Measurements from ENCODE around the gene XRCC4. TPM values are rescaled to one million over a fixed set of nuclear protein-coding genes. Genes with fewer than 3 reads are reported as not detected.
"Not testable (repeated sequence)": the region's sequence is repeated elsewhere in the genome, so short reads cannot be mapped to it uniquely, and the experiment has no call there.

The XRCC4 gene
- total RNA-seq, 2 donors from 2014 or later = 10.6 to 17.3 TPM

- H3K9me3 Mint-ChIP-seq = peaks cover 28% of the 10 kb centered on the region
These were observed 275.9 kb downstream of the XRCC4 start for GRCh38 chr5:83353231-83353630.

GRCh38 chr5:83353774-83354173 is 276.4 kb downstream of the XRCC4 start:
- no peak overlapping the region for H3K4me3 ChIP-seq (ENCODE audit: low read length)

More at GRCh38 chr5:83353231-83353630, 275.9 kb downstream of the XRCC4 start:
- peaks cover 28% of the 10 kb centered on the region for H3K9me3 ChIP-seq (ENCODE audit: control insufficient read depth, low read length)
- no peak for TF ChIP-seq CTCF (conservative IDR thresholded peaks at IDR 0.05)
- H3K27ac Mint-ChIP-seq = no peak overlapping the region
- no peaks in the 10 kb centered on the region for H3K36me3 ChIP-seq (ENCODE audit: control insufficient read depth, insufficient read depth, low read length)
- H3K27ac ChIP-seq (ENCODE audit: low read depth, low read length) = no peak overlapping the region
- H3K4me3 ChIP-seq (ENCODE audit: low read length) = no peak overlapping the region
- no peaks in the 10 kb centered on the region for H3K27me3 Mint-ChIP-seq (ENCODE audit: insufficient read depth)
- WGBS, 2 experiments (ENCODE audit: insufficient coverage in 1 of 2, insufficient read length in 1 of 2) = 100% methylated on average over 2 to 3 of the region's 3 CpGs
- H3K36me3 Mint-ChIP-seq (ENCODE audit: low read depth) = peaks cover 19% of the 10 kb centered on the region
- no peak overlapping the region for H3K4me3 Mint-ChIP-seq
- peaks cover 12% of the 10 kb centered on the region for H3K4me1 ChIP-seq (ENCODE audit: control insufficient read depth, insufficient read depth, low read length)
- DNase-seq = no peak
- no peaks in the 10 kb centered on the region for H3K27me3 ChIP-seq (ENCODE audit: control insufficient read depth, insufficient read depth, low read length, poor library complexity, severe bottlenecking)
- H3K4me1 Mint-ChIP-seq = peaks cover 24% of the 10 kb centered on the region
- H3K9ac ChIP-seq (ENCODE audit: extremely low read depth, low read length, poor library complexity, severe bottlenecking) = no peak overlapping the region

GRCh38 chr5:83354958-83355357 is 277.6 kb downstream of the XRCC4 start:
- H3K27me3 ChIP-seq (ENCODE audit: control insufficient read depth, insufficient read depth, low read length, poor library complexity, severe bottlenecking) = no peaks in the 10 kb centered on the region
- peaks cover 24% of the 10 kb centered on the region for H3K4me1 Mint-ChIP-seq
- H3K36me3 ChIP-seq (ENCODE audit: control insufficient read depth, insufficient read depth, low read length) = no peaks in the 10 kb centered on the region
- no peak overlapping the region for H3K27ac ChIP-seq (ENCODE audit: low read depth, low read length)
- no peak overlapping the region for H3K9ac ChIP-seq (ENCODE audit: extremely low read depth, low read length, poor library complexity, severe bottlenecking)
- H3K4me1 ChIP-seq (ENCODE audit: control insufficient read depth, insufficient read depth, low read length) = peaks cover 12% of the 10 kb centered on the region
- no peaks in the 10 kb centered on the region for H3K27me3 Mint-ChIP-seq (ENCODE audit: insufficient read depth)
- H3K4me3 Mint-ChIP-seq = peak overlapping the region; percentile 4
- WGBS, 2 experiments (ENCODE audit: insufficient coverage in 1 of 2, insufficient read length in 1 of 2) = 7% methylated on average over 2 of the region's 2 CpGs; no CpG with 5 or more reads in 1 of the 2 experiments
- peaks cover 11% of the 10 kb centered on the region for H3K9me3 Mint-ChIP-seq
- H3K36me3 Mint-ChIP-seq (ENCODE audit: low read depth) = peaks cover 7% of the 10 kb centered on the region
- peak overlapping the region; percentile 78 for H3K27ac Mint-ChIP-seq
- H3K4me3 ChIP-seq (ENCODE audit: low read length) = peak overlapping the region; percentile 6
- peak; percentile 76 for DNase-seq
- no peak for TF ChIP-seq CTCF (conservative IDR thresholded peaks at IDR 0.05)
- peaks cover 11% of the 10 kb centered on the region for H3K9me3 ChIP-seq (ENCODE audit: control insufficient read depth, low read length)

More at GRCh38 chr5:83353774-83354173, 276.4 kb downstream of the XRCC4 start:
- peaks cover 22% of the 10 kb centered on the region for H3K9me3 ChIP-seq (ENCODE audit: control insufficient read depth, low read length)
- DNase-seq = no peak
- H3K27ac ChIP-seq (ENCODE audit: low read depth, low read length) = no peak overlapping the region
- no peaks in the 10 kb centered on the region for H3K36me3 ChIP-seq (ENCODE audit: control insufficient read depth, insufficient read depth, low read length)
- Mint-ChIP-seq H3K4me1 (peaks cover 24% of the 10 kb centered on the region), H3K36me3 (ENCODE audit: low read depth) (peaks cover 15% of the 10 kb centered on the region), H3K4me3 (no peak overlapping the region), H3K27ac (no peak overlapping the region), H3K27me3 (ENCODE audit: insufficient read depth) (no peaks in the 10 kb centered on the region), H3K9me3 (peaks cover 22% of the 10 kb centered on the region)
- no peaks in the 10 kb centered on the region for H3K27me3 ChIP-seq (ENCODE audit: control insufficient read depth, insufficient read depth, low read length, poor library complexity, severe bottlenecking)
- peaks cover 12% of the 10 kb centered on the region for H3K4me1 ChIP-seq (ENCODE audit: control insufficient read depth, insufficient read depth, low read length)
- no peak overlapping the region for H3K9ac ChIP-seq (ENCODE audit: extremely low read depth, low read length, poor library complexity, severe bottlenecking)
- no peak for TF ChIP-seq CTCF (conservative IDR thresholded peaks at IDR 0.05)
- 94 to 100% methylated on average over 1 of the region's 1 CpG for WGBS, 2 experiments (ENCODE audit: insufficient coverage in 1 of 2, insufficient read length in 1 of 2)

GRCh38 chr5:83355482-83356014 is 278.2 kb downstream of the XRCC4 start:
- H3K4me3 ChIP-seq (ENCODE audit: low read length) = peak overlapping the region; percentile 6
- Mint-ChIP-seq H3K27ac (peak overlapping the region; percentile 78), H3K9me3 (peaks cover 11% of the 10 kb centered on the region), H3K4me1 (peaks cover 24% of the 10 kb centered on the region), H3K4me3 (peak overlapping the region; percentile 4)
- not testable (repeated sequence) for H3K27ac ChIP-seq (ENCODE audit: low read depth, low read length); H3K27me3 Mint-ChIP-seq (ENCODE audit: insufficient read depth); H3K27me3 ChIP-seq (ENCODE audit: control insufficient read depth, insufficient read depth, low read length, poor library complexity, severe bottlenecking); H3K9ac ChIP-seq (ENCODE audit: extremely low read depth, low read length, poor library complexity, severe bottlenecking); H3K36me3 ChIP-seq (ENCODE audit: control insufficient read depth, insufficient read depth, low read length); H3K36me3 Mint-ChIP-seq (ENCODE audit: low read depth)
- peaks cover 12% of the 10 kb centered on the region for H3K4me1 ChIP-seq (ENCODE audit: control insufficient read depth, insufficient read depth, low read length)
- peaks cover 11% of the 10 kb centered on the region for H3K9me3 ChIP-seq (ENCODE audit: control insufficient read depth, low read length)
- peak; percentile 56 for DNase-seq
- 41 to 59% methylated on average over 4 of the region's 4 CpGs for WGBS, 2 experiments (ENCODE audit: insufficient coverage in 1 of 2, insufficient read length in 1 of 2)

Measured in endodermal cell (in vitro differentiated cells).